ENCODE data around the gene CORO2B.
A peak's percentile ranks its signal among the peaks of the same experiment; 100 is the strongest.

CORO2B gene

GRCh38 chr15:68726246-68726645 is 147.5 kb downstream of the CORO2B start:
- no peak for DNase-seq (ENCODE audit: low read depth)
- TF ChIP-seq CTCF (IDR thresholded peaks at IDR 0.05; ENCODE audit: control insufficient read depth, insufficient read depth, low read depth, low read length, missing control alignments): no peak
- H3K4me3 ChIP-seq (ENCODE audit: control insufficient read depth, low read depth, low read length): no peak overlapping the region

DNA sequence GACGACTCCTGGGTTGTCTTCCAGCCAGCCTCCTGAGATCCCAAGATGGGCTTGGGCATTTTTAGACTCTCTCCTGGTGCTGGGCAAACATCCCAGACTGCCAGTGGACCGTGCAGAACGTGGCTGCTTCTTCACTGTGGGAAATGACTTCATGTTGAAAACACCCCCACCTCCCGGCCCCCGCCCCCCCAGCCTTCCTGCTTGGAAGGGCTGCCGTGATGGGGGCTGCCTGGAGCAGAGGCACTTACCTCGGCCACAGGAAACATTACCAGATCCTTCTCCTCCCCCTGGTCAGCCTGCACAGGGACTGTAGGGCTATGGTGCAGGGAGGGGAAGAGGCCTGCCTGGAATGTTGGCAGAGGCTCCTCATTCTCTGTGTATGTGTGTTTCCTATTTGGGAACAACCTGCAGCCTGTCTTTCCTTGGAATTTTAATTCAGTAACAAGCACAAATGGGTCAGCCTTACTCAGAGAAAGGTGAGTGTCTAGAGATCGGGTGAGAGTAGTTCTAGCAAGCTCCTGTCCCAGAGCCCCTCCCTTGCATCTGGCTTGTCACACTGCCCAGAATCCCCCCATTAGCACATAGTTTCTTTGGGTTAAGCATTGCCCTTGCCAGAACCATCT is 151.1 kb downstream of the CORO2B start:
- DNase-seq (ENCODE audit: low read depth): no peak
- no peak overlapping the region for H3K4me3 ChIP-seq (ENCODE audit: control insufficient read depth, low read depth, low read length)
- no peak for TF ChIP-seq CTCF (IDR thresholded peaks at IDR 0.05; ENCODE audit: control insufficient read depth, insufficient read depth, low read depth, low read length, missing control alignments)

DNA sequence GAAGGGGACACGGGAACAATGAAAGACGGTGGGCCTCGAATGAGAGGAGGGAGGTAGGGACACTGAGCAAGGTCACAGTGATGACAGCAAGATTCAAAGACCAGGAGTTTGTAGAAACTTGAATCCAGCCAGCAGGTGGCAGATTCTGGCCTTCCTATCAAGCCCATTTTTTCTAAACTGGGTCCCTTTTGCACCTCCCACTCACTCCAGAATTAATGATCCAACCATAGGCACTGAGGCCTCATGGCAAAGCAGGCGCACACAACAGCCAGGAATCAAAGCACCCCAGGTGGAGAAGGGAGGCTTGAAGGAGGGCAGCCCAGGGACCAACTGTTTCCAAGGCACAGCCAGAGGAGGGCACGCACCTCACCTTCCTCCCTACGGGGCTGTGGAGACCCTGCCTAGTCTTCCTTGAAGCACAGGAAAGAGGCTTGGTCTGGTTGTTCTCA is 151.7 kb downstream of the CORO2B start:
- TF ChIP-seq CTCF (IDR thresholded peaks at IDR 0.05; ENCODE audit: control insufficient read depth, insufficient read depth, low read depth, low read length, missing control alignments): peak; percentile 60
- no peak overlapping the region for H3K4me3 ChIP-seq (ENCODE audit: control insufficient read depth, low read depth, low read length)
- no peak for DNase-seq (ENCODE audit: low read depth)

DNA sequence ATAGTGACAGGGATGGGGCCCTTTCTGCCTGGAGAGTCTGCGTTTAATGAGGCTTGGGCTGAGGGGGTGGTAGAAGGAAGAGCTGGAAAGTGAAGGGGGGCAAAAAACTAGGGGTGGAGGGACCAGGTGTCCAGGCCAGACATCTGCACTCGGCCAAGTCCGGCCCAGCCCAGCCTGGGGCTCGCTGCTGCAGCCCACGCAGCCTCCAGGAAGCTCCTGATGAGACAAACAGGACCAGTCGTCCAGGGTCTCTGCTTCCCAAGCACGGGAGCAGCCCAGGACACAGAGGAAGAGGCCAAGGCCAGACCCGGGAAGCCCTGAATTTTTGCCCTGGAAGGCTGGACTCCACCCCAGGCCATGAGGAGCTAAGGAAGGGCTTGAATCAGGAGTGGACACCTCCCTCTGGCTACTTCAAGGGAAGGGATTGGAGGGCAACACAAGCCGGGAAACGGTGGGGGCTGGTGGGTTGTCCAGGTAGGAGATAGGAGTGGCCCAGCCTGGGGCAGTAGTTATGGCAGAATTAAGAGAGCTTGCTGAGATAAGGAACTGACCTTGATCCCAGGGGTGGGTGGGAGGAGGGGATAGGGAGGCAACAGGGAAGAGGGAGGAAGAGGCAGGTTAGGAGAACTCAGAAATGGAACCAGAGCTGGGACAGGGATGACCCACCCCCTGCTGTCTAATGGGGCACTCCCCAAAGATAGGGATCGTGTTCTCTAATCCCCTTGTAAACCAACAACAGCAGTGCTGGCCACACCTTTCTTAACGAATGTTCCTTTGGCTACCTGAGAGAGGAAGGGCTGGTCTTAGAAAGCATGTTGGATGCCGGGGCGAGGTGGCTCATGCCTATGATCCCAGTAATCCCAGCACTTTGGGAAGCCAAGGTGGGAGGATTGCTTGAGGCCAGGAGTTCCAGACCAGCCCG is 152.4 kb downstream of the CORO2B start:
- DNase-seq (ENCODE audit: low read depth): no peak
- no peak for TF ChIP-seq CTCF (IDR thresholded peaks at IDR 0.05; ENCODE audit: control insufficient read depth, insufficient read depth, low read depth, low read length, missing control alignments)
- no peak overlapping the region for H3K4me3 ChIP-seq (ENCODE audit: control insufficient read depth, low read depth, low read length)

GRCh38 chr15:68732451-68732850 is 153.7 kb downstream of the CORO2B start:
- TF ChIP-seq CTCF (IDR thresholded peaks at IDR 0.05; ENCODE audit: control insufficient read depth, insufficient read depth, low read depth, low read length, missing control alignments): no peak
- H3K4me3 ChIP-seq (ENCODE audit: control insufficient read depth, low read depth, low read length): no peak overlapping the region
- DNase-seq (ENCODE audit: low read depth): no peak

DNA sequence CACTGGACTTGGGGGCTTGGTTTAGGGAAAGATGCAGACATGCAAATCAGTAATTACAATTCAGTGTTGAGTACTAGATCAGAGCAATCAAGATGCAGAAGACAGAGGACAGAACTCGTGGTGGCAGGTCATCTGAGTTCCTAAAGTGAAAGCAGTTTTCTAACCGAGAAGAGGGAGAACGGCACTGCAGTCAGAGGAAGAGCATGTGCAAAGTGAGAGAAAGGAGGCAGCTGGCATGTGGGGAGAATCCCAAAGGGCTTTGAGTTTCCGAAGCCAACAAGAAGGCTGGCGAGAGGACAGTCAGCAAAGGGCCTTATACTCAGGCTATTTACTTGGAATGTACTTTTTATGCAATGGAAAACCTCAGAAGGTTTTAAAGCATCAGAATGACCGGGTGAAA is 154.9 kb downstream of the CORO2B start:
- TF ChIP-seq CTCF (IDR thresholded peaks at IDR 0.05; ENCODE audit: control insufficient read depth, insufficient read depth, low read depth, low read length, missing control alignments): no peak
- DNase-seq (ENCODE audit: low read depth): no peak
- H3K4me3 ChIP-seq (ENCODE audit: control insufficient read depth, low read depth, low read length): no peak overlapping the region

Data from AG09309 (cell line).